A673 (cell line): ENCODE data around the gene SSR1.

Source experiments
- CTCF ChIP-seq: fragments of 300-800, 200-600 bp; sonication (generic); conservative IDR thresholded peaks from 2 replicates; pipeline ENCODE4 v1.5.1; 2017; ENCODE audit warnings: low read depth, mild to moderate bottlenecking, antibody characterized with exemption, low read length, moderate library complexity, mixed read lengths
- EZH2 ChIP-seq: fragments of 200-600 bp; sonication (generic); IDR thresholded peaks from 2 replicates; pipeline ENCODE4 v1.6.1; 2017; ENCODE audit warnings: borderline replicate concordance, low read depth, mild to moderate bottlenecking, mixed read lengths, antibody characterized with exemption, low read length; ENCODE audit not compliant: poor library complexity, severe bottlenecking

- TF ChIP-seq CTCF (no peak), EZH2 (no peak)
Observed at GRCh38 chr6:7312616-7313504, at the start of gene SSR1.
